Stomach (tissue), 9 donors: ENCODE measurements around the gene RGS3. TPM values are rescaled to one million over a fixed set of nuclear protein-coding genes. Genes with fewer than 3 reads are reported as not detected.

Source experiments
- DNase-seq, 2 donors: peaks; one replicate each; pipeline versions ENCODE4 v3.0.0 to v3.0.0-alpha.2; 2013 to 2019
- H3K27ac ChIP-seq, 5 donors: fragments of 200-600 bp in 4 of 5; sonication (generic) in 4 of 5; one replicate each; pipeline ENCODE4 v1.5.1; 2013 to 2019; ENCODE audit warnings: mild to moderate bottlenecking in 1 of 5, moderate library complexity in 1 of 5
- H3K27me3 ChIP-seq, 3 donors: fragments of 200-600 bp; sonication (generic); one replicate each; pipeline ENCODE4 v1.5.1; 2017 to 2019; ENCODE audit warnings: mixed run types in 1 of 3
- H3K36me3 ChIP-seq, 4 donors: fragments of 200-600 bp; sonication (generic); 1 replicate in 3 of 4; 2 replicates in 1 of 4; pipeline ENCODE4 v1.5.1; 2016 to 2019
- H3K4me1 ChIP-seq, 4 donors: fragments of 200-600 bp; sonication (generic); one replicate each; pipeline ENCODE4 v1.5.1; 2016 to 2019
- H3K4me3 ChIP-seq, 4 donors: fragments of 200-600 bp; sonication (generic) in 3 of 4; one replicate each; pipeline ENCODE4 v1.5.1; 2016 to 2019; ENCODE audit warnings: mild to moderate bottlenecking in 1 of 4
- H3K9me3 ChIP-seq, 4 donors: fragments of 200-600 bp; sonication (generic); one replicate each; pipeline ENCODE4 v1.5.1; 2016 to 2019
- EP300 ChIP-seq: sonication (generic); formaldehyde crosslinking; IDR thresholded peaks from one replicate; pipeline ENCODE4 v1.6.1; 2017; ENCODE audit warnings: antibody characterized with exemption
- POLR2A ChIP-seq, 4 donors: fragments of 450-650 bp; IDR thresholded peaks; one replicate each; pipeline ENCODE4 v1.6.1; 2016; ENCODE audit warnings: antibody characterized with exemption in 4 of 4, control low read depth in 2 of 4, mild to moderate bottlenecking in 1 of 4, moderate library complexity in 1 of 4
- POLR2AphosphoS5 ChIP-seq, 3 donors: sonication (generic); formaldehyde crosslinking; IDR thresholded peaks; one replicate each; pipeline ENCODE4 v1.6.1; 2016; ENCODE audit warnings: antibody characterized with exemption in 3 of 3
- WGBS, 5 donors: extraction: QIAGEN DNeasy Blood & Tissue Kit in 3 of 5; methylation state at CpG; one replicate each; pipeline versions ENCODE4 v1.1.5 to v1.1.7; 2013 to 2018; 5-methylcytosine and 5-hydroxymethylcytosine counted together
- intact Hi-C: fragments of 100-400 bp; cut with DNase I; formaldehyde crosslinking; loops from one replicate; pipeline ENCODE4 v1.15.1; 2023; ENCODE audit warnings: low total_unique reads
- polyA plus RNA-seq, 3 donors: library from polyadenylated mRNA; stranded (reverse); fragments of 200-250 nt; gene quantifications; one replicate each; pipeline ENCODE4 v1.2.3, GENCODE V29; 2013
- total RNA-seq, 5 donors: library from RNA; depleted of rRNA; stranded (reverse); fragments of >200 nt; gene quantifications; one replicate each; pipeline versions ENCODE4 v1.1.0 to v1.2.3, GENCODE V29; 2014 to 2016
- TF ChIP-seq, protein P1 (sequence below), 7 experiments: fragments of 450-650 bp in 4 of 7; fragments of 200-600 bp in 3 of 7; sonication (generic) in 3 of 7; IDR thresholded peaks; one replicate each; pipeline ENCODE4 v1.5.1; 2016 to 2019; ENCODE audit warnings: antibody characterized with exemption in 7 of 7, control low read depth in 2 of 7, mild to moderate bottlenecking in 1 of 7
- donor health status: healthy with polysubstance abuse.
- donor health status: Bipolar disorder and iron deficiency.
- donor health status: healthy.

RGS3 gene
- total and polyA plus RNA-seq, 8 donors = 26.6 to 71.4 (median 35.7) TPM

DNA sequence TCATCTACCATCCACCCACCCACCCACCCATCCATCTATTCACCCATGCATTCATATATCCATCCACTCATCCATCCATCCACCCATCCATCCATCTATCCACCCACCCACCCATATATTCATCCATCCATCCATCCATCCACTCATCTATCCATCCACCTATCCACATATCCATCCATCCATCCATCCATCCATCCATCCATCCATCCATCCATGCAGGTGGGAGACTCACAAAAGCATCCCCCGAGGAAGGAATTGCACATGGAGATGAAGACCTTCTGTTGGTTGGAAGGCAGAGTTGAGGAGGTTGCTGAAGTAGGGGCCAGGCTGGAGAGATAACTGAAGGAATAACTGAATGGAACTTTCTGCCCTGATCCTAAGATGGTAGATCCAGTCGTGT is 126.9 kb downstream of the RGS3 start:
- 80 to 98% (median 89%) methylated on average over 2 of the region's 2 CpGs for WGBS, 5 donors
- TF ChIP-seq POLR2AphosphoS5 (IDR thresholded peaks at IDR 0.05) (no peak), EP300 (no peak), POLR2A (IDR thresholded peaks at IDR 0.05) (no peak)
- TF ChIP-seq, protein P1, sequence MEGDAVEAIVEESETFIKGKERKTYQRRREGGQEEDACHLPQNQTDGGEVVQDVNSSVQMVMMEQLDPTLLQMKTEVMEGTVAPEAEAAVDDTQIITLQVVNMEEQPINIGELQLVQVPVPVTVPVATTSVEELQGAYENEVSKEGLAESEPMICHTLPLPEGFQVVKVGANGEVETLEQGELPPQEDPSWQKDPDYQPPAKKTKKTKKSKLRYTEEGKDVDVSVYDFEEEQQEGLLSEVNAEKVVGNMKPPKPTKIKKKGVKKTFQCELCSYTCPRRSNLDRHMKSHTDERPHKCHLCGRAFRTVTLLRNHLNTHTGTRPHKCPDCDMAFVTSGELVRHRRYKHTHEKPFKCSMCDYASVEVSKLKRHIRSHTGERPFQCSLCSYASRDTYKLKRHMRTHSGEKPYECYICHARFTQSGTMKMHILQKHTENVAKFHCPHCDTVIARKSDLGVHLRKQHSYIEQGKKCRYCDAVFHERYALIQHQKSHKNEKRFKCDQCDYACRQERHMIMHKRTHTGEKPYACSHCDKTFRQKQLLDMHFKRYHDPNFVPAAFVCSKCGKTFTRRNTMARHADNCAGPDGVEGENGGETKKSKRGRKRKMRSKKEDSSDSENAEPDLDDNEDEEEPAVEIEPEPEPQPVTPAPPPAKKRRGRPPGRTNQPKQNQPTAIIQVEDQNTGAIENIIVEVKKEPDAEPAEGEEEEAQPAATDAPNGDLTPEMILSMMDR (IDR thresholded peaks at IDR 0.05) = no peak
- intact Hi-C loops = loop anchor here (5.0 kb wide), 1 partner anchor 67 kb away; no protein-coding TSS in a partner anchor
- peaks cover 2 to 21% (median 16%) of the 10 kb centered on the region in 4 donors for H3K36me3 ChIP-seq
- H3K4me1 ChIP-seq = peaks cover 40 to 93% (median 72%) of the 10 kb centered on the region in 4 donors
- DNase-seq = no peak
- H3K4me3 ChIP-seq = no peak overlapping the region
- no peaks in the 10 kb centered on the region for H3K27me3 ChIP-seq
- H3K9me3 ChIP-seq = no peaks in the 10 kb centered on the region
- peak overlapping the region in 2 of 5 donors; percentile 50 to 57 for H3K27ac ChIP-seq

DNA sequence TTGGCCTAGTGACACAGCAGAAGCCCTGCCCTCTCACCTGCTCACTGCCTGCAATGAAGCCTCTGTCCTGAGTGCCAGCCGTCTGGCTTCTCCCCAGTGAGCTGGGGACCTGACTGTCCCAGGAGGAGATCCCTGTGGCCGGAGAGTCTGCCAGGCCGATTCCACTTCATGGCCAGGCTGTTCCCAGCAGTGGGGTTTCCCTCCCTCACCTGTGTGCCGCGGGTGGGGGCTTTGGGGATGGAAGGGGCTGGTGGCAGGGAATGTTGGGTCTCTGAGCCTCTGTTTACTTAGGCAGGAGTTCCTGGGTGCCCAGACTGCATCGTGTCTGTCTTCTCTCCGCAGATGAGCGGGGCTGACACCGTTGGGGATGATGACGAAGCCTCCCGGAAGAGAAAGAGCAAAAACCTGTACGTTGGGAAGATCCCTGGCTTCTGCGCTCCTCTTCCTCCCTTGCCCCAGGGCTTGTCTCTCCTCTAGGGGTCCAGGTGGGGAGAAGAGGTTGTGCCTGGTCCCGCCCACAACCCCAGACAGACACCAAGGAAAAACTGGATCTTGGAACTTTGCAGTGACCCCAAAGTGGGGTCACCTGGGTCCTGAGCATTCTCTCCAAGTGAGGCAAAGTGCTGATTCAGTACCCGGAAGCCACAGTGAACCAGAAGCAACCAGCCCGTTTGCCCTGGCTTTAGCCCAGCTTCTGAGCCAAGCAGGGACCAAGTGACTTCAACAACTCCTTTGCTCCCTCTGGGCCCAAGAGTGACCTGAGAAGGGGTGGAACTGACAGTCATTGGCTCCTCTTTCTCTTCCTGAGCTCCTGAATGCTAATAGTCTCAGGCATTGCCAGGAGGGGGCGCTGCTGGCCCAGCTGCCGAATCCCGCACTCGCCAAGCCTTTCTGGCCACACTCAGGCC is 127.7 kb downstream of the RGS3 start:
- intact Hi-C loops = loop anchor here (5.0 kb wide), 1 partner anchor 66 kb away; no protein-coding TSS in a partner anchor
- no peak overlapping the region for H3K4me3 ChIP-seq
- H3K4me1 ChIP-seq = peaks cover 45 to 93% (median 80%) of the 10 kb centered on the region in 4 donors
- no peaks in the 10 kb centered on the region for H3K27me3 ChIP-seq
- no peak for TF ChIP-seq EP300
- TF ChIP-seq, protein P1 (IDR thresholded peaks at IDR 0.05) = peak in 6 of 7 experiments; percentile 6 to 92 (median 88)
- TF ChIP-seq POLR2AphosphoS5 (IDR thresholded peaks at IDR 0.05) = peak in 1 of 3 donors; percentile 42
- DNase-seq = peak; percentile 88 to 93
- H3K27ac ChIP-seq = peak overlapping the region in 4 of 5 donors; percentile 24 to 57 (median 40)
- H3K9me3 ChIP-seq = no peaks in the 10 kb centered on the region
- H3K36me3 ChIP-seq = peaks cover 6 to 21% (median 16%) of the 10 kb centered on the region in 4 donors
- 45 to 68% (median 56%) methylated on average over 17 to 20 of the region's 20 CpGs for WGBS, 5 donors

GRCh38 chr9:113591899-113592625 is 128.5 kb downstream of the RGS3 start:
- Histone ChIP-seq H3K4me1 (peaks cover 45 to 93% (median 83%) of the 10 kb centered on the region in 4 donors), H3K4me3 (no peak overlapping the region), H3K27ac (peak overlapping the region in 3 of 5 donors; percentile 37 to 87 (median 76)), H3K36me3 (peaks cover 14 to 23% (median 19%) of the 10 kb centered on the region in 4 donors), H3K9me3 (no peaks in the 10 kb centered on the region), H3K27me3 (no peaks in the 10 kb centered on the region)
- DNase-seq = no peak
- 68 to 76% (median 72%) methylated on average over 7 of the region's 7 CpGs for WGBS, 5 donors
- no peak for TF ChIP-seq EP300
- no peak for TF ChIP-seq POLR2A (IDR thresholded peaks at IDR 0.05)
- TF ChIP-seq, protein P1 (IDR thresholded peaks at IDR 0.05) = no peak
- TF ChIP-seq POLR2AphosphoS5 (IDR thresholded peaks at IDR 0.05) = no peak
- intact Hi-C loops = loop anchor here (5.0 kb wide), 1 partner anchor 65 kb away; no protein-coding TSS in a partner anchor
